ENCODE measurements around the gene SIX5. TPM values are rescaled to one million over a fixed set of nuclear protein-coding genes. Genes with fewer than 3 reads are reported as not detected.

Gene SIX5
- total and polyA plus RNA-seq, 9 of the 15 experiments (the other 6 are each of a cell fraction or from before 2014, with no cell fraction given): 1.4 to 17.2 (median 7.4) TPM; not detected in 2

DNA sequence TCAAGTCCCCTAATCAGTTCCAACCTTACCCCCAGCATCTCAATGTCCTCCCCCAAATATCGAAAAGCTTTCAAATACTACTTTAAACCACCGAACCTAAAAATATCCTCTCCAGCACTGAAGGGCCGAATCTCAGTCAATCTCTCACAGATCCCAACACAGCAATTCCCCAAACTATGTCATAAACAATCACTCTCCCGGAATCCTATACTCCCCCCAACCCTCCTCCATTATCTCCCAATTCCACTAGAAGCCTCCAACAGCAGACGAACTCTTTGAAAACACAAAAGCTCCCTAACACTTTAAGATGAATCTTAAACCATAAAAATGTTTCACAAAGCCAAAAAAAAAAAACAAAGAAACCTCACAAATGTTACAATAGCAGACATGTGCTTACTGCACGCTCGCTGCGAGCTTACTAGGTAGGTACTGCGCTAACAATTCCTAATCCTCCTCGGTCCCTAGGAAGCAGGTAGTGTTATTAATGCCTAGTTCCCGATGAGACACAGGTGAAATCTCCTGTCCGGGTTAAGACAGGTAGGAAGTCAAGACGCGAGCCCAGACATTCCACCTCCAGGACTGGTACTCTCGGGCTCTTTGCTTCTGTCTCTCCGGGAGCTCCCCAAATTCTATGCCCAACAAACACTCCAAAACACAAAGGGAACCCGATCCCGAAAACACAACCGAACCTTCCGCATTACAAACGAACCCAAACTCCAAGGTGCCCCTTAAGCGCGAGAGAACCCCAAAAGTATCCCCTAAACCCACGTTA is 52.5 kb downstream of the SIX5 start (continued):
- TF ChIP-seq ZBTB7A (IDR thresholded peaks at IDR 0.05; ENCODE audit: borderline replicate concordance, control insufficient read depth, low read depth, low read length): no peak
- no peak for TF ChIP-seq NCOA6 (IDR thresholded peaks at IDR 0.05)
- TF ChIP-seq, protein P1, sequence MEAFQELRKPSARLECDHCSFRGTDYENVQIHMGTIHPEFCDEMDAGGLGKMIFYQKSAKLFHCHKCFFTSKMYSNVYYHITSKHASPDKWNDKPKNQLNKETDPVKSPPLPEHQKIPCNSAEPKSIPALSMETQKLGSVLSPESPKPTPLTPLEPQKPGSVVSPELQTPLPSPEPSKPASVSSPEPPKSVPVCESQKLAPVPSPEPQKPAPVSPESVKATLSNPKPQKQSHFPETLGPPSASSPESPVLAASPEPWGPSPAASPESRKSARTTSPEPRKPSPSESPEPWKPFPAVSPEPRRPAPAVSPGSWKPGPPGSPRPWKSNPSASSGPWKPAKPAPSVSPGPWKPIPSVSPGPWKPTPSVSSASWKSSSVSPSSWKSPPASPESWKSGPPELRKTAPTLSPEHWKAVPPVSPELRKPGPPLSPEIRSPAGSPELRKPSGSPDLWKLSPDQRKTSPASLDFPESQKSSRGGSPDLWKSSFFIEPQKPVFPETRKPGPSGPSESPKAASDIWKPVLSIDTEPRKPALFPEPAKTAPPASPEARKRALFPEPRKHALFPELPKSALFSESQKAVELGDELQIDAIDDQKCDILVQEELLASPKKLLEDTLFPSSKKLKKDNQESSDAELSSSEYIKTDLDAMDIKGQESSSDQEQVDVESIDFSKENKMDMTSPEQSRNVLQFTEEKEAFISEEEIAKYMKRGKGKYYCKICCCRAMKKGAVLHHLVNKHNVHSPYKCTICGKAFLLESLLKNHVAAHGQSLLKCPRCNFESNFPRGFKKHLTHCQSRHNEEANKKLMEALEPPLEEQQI (IDR thresholded peaks at IDR 0.05): no peak
- TF ChIP-seq HMG20B (CRISPR knock-in tag; IDR thresholded peaks at IDR 0.05): no peak
- TF ChIP-seq SIRT6 (IDR thresholded peaks at IDR 0.05; ENCODE audit: low read depth, low read length): no peak
- TF ChIP-seq TCF3 (CRISPR knock-in tag; IDR thresholded peaks at IDR 0.05): no peak
- TF ChIP-seq CBX5 (IDR thresholded peaks at IDR 0.05; ENCODE audit: borderline replicate concordance, low read depth): no peak
- no peak for TF ChIP-seq ZZZ3 (IDR thresholded peaks at IDR 0.05)
- TF ChIP-seq ZC3H8 (IDR thresholded peaks at IDR 0.05): no peak
- peak; percentile 45; the same call in 1 of the 2 replicates for TF ChIP-seq SMARCE1 (IDR thresholded peaks at IDR 0.05)
- TF ChIP-seq NR4A1 (CRISPR knock-in tag; IDR thresholded peaks at IDR 0.05): no peak
- TF ChIP-seq NR4A1 (tag; IDR thresholded peaks at IDR 0.05): no peak
- no peak for TF ChIP-seq SAP30 (IDR thresholded peaks at IDR 0.05; ENCODE audit: borderline replicate concordance, insufficient read depth, low read depth, low read length, poor library complexity, severe bottlenecking)
- no peak for TF ChIP-seq ZBED1 (IDR thresholded peaks at IDR 0.05)
- TF ChIP-seq ZFPM2 (CRISPR knock-in tag; IDR thresholded peaks at IDR 0.05): no peak
- 0 out of 2 replicates have a peak, but pooled peaks have one; percentile 17 for TF ChIP-seq PHB (CRISPR knock-in tag; IDR thresholded peaks at IDR 0.05)
- TF ChIP-seq, protein P2, sequence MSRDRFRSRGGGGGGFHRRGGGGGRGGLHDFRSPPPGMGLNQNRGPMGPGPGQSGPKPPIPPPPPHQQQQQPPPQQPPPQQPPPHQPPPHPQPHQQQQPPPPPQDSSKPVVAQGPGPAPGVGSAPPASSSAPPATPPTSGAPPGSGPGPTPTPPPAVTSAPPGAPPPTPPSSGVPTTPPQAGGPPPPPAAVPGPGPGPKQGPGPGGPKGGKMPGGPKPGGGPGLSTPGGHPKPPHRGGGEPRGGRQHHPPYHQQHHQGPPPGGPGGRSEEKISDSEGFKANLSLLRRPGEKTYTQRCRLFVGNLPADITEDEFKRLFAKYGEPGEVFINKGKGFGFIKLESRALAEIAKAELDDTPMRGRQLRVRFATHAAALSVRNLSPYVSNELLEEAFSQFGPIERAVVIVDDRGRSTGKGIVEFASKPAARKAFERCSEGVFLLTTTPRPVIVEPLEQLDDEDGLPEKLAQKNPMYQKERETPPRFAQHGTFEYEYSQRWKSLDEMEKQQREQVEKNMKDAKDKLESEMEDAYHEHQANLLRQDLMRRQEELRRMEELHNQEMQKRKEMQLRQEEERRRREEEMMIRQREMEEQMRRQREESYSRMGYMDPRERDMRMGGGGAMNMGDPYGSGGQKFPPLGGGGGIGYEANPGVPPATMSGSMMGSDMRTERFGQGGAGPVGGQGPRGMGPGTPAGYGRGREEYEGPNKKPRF (IDR thresholded peaks at IDR 0.05; ENCODE audit: low read depth, low read length): no peak
- TF ChIP-seq KDM4B (IDR thresholded peaks at IDR 0.05; ENCODE audit: borderline replicate concordance in 2 of 2, low read depth in 1 of 2): no peak
- no peak for TF ChIP-seq BHLHE40 (IDR thresholded peaks at IDR 0.05; ENCODE audit: low read length)
- TF ChIP-seq LEF1 (IDR thresholded peaks at IDR 0.05): no peak
- no peak for TF ChIP-seq ZFP30 (CRISPR knock-in tag; IDR thresholded peaks at IDR 0.05; ENCODE audit: borderline replicate concordance)
- no peak for TF ChIP-seq MAZ (CRISPR knock-in tag; conservative IDR thresholded peaks at IDR 0.05 in 1 of 2, IDR thresholded peaks at IDR 0.05 in 1 of 2)
- TF ChIP-seq, protein P3, sequence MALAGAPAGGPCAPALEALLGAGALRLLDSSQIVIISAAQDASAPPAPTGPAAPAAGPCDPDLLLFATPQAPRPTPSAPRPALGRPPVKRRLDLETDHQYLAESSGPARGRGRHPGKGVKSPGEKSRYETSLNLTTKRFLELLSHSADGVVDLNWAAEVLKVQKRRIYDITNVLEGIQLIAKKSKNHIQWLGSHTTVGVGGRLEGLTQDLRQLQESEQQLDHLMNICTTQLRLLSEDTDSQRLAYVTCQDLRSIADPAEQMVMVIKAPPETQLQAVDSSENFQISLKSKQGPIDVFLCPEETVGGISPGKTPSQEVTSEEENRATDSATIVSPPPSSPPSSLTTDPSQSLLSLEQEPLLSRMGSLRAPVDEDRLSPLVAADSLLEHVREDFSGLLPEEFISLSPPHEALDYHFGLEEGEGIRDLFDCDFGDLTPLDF (CRISPR knock-in tag; IDR thresholded peaks at IDR 0.05): no peak; the same call in 1 of the 2 replicates
- no peak; the same call in 1 of the 2 replicates for TF ChIP-seq ZNF584 (CRISPR knock-in tag; IDR thresholded peaks at IDR 0.05; ENCODE audit: low read depth)
